NB4 (cell line): ENCODE measurements around the gene CNBD2.
"Not testable (repeated sequence)": the region's sequence is repeated elsewhere in the genome, so short reads cannot be mapped to it uniquely, and the experiment has no call there.

Experiments
- DNase-seq: peaks from one replicate; pipeline ENCODE4 v3.0.0; 2010; ENCODE audit warnings: low read depth
- H3K4me3 ChIP-seq: one replicate; pipeline ENCODE4 v1.5.1; 2011; ENCODE audit warnings: mild to moderate bottlenecking, low read depth, low read length, moderate library complexity
- CTCF ChIP-seq: IDR thresholded peaks from one replicate; pipeline ENCODE4 v1.5.1; 2012; ENCODE audit warnings: low read depth, low read length
- MAX ChIP-seq: IDR thresholded peaks from 2 replicates; pipeline ENCODE4 v1.6.1; 2011; ENCODE audit warnings: low read depth, low read length
- MYC ChIP-seq: IDR thresholded peaks from 2 replicates; pipeline ENCODE4 v1.6.1; 2011; ENCODE audit warnings: low read depth, low read length
- POLR2A ChIP-seq: IDR thresholded peaks from 2 replicates; pipeline ENCODE4 v1.6.1; 2011; ENCODE audit warnings: mild to moderate bottlenecking; ENCODE audit not compliant: insufficient read length; ENCODE audit errors: extremely low read depth

CNBD2 gene

GRCh38 chr20:36070451-36070850 is 102.1 kb downstream of the CNBD2 start:
- no peak for DNase-seq

GRCh38 chr20:36071848-36072247 is 103.5 kb downstream of the CNBD2 start:
- TF ChIP-seq POLR2A (no peak), CTCF (no peak), MAX (no peak), MYC (no peak)
- no peak overlapping the region for H3K4me3 ChIP-seq
- no peak for DNase-seq

More at GRCh38 chr20:36070451-36070850, 102.1 kb downstream of the CNBD2 start:
- TF ChIP-seq MYC, result no peak
- no peak for TF ChIP-seq MAX
- TF ChIP-seq CTCF, result no peak
- TF ChIP-seq POLR2A, result no peak
- H3K4me3 ChIP-seq, result no peak overlapping the region

GRCh38 chr20:36074983-36075382 is 106.6 kb downstream of the CNBD2 start:
- DNase-seq, result no peak
- TF ChIP-seq CTCF, result no peak
- no peak for TF ChIP-seq POLR2A
- TF ChIP-seq MYC, result no peak
- TF ChIP-seq MAX, result no peak
- no peak overlapping the region for H3K4me3 ChIP-seq

- DNase-seq, H3K4me3 ChIP-seq: not testable (repeated sequence)
Measured at GRCh38 chr20:36077762-36078161, 109.4 kb downstream of the CNBD2 start.

- no peak for TF ChIP-seq MYC
- no peak for TF ChIP-seq POLR2A
- no peak for TF ChIP-seq MAX
- no peak for TF ChIP-seq CTCF
- no peak overlapping the region for H3K4me3 ChIP-seq
- no peak for DNase-seq
Measured at GRCh38 chr20:36079486-36079885, 111.1 kb downstream of the CNBD2 start.

- not testable (repeated sequence) for DNase-seq, H3K4me3 ChIP-seq
Measured at GRCh38 chr20:36079984-36080383, 111.6 kb downstream of the CNBD2 start.
